Measurements from ENCODE around the gene ENC1. TPM values are rescaled to one million over a fixed set of nuclear protein-coding genes. Genes with fewer than 3 reads are reported as not detected.

ENC1 gene
- polyA plus RNA-seq, 5 donors = 141 to 233 (median 149) TPM

GRCh38 chr5:74633695-74634094 is 6.8 kb downstream of the ENC1 start:
- DNase-seq = no peak

- no peak for DNase-seq
These were observed 7.6 kb downstream of the ENC1 start for GRCh38 chr5:74632947-74633356.

- peak; percentile 42 to 48 for DNase-seq
These were observed 9.2 kb downstream of the ENC1 start for GRCh38 chr5:74631081-74631953.

GRCh38 chr5:74630453-74631066 is 10.0 kb downstream of the ENC1 start:
- no peak for DNase-seq

- no peak for DNase-seq
These were observed 11.2 kb downstream of the ENC1 start for GRCh38 chr5:74629326-74629725.

GRCh38 chr5:74628359-74628758 is 12.2 kb downstream of the ENC1 start:
- no peak for DNase-seq

- DNase-seq = no peak
These were observed 12.8 kb downstream of the ENC1 start for GRCh38 chr5:74627646-74628279.

GRCh38 chr5:74626386-74627222 is 13.9 kb downstream of the ENC1 start:
- DNase-seq = no peak

- DNase-seq = no peak
These were observed 14.7 kb downstream of the ENC1 start for GRCh38 chr5:74625742-74626241.

GRCh38 chr5:74624931-74625505 is 15.5 kb downstream of the ENC1 start:
- no peak for DNase-seq

- DNase-seq = no peak
These were observed 16.0 kb downstream of the ENC1 start for GRCh38 chr5:74624501-74624900.

GRCh38 chr5:74623748-74624408 is 16.6 kb downstream of the ENC1 start:
- DNase-seq = no peak

- no peak for DNase-seq
These were observed 17.4 kb downstream of the ENC1 start for GRCh38 chr5:74623006-74623611.

- no peak for DNase-seq
These were observed 18.4 kb downstream of the ENC1 start for GRCh38 chr5:74622122-74622521.

GRCh38 chr5:74621492-74621891 is 19.0 kb downstream of the ENC1 start:
- DNase-seq = no peak

- no peak for DNase-seq
These were observed 21.2 kb downstream of the ENC1 start for GRCh38 chr5:74619308-74619707.

- DNase-seq = no peak
These were observed 22.4 kb downstream of the ENC1 start for GRCh38 chr5:74618106-74618505.

- DNase-seq = no peak
These were observed 23.3 kb downstream of the ENC1 start for GRCh38 chr5:74617202-74617601.

GRCh38 chr5:74616236-74617146 is 24.0 kb downstream of the ENC1 start:
- no peak for DNase-seq
